ENCODE results near the gene PDE10A.

PDE10A gene

GRCh38 chr6:165662749-165663376, at the start of gene PDE10A:
PDE10A (minus strand) TSS chr6:165663241; CDS start chr6:165662811, 430 bp downstream.
- DNase-seq: no peak

DNA sequence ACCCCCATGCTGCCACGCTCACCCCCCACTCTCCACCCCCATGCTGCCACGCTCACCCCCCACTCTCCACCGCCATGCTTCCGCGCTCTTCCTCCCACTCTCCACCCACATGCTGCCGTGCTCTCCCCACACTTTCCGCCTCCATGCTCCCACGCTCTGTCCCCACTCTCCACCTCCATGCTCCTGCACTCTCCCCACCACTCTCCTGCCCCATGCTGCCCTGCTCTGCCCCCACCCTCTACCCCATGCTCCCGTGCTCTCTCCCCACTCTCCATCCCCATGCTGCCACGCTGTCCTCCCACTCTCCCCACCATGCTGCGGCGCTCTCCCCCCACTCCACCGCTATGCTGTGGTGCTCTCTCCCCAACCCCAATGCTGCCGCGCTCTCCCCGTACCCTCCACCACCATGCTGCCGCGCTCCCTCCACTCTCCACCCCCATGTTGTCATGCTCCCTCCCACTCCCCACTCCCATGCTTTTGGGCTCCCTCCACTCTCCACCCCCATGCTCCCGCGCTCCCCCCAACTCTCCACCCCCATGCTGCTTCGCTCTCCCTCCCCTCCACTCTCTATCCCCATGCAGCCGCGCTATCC, 46.0 kb upstream of the PDE10A start:
- no peak for DNase-seq

DNA sequence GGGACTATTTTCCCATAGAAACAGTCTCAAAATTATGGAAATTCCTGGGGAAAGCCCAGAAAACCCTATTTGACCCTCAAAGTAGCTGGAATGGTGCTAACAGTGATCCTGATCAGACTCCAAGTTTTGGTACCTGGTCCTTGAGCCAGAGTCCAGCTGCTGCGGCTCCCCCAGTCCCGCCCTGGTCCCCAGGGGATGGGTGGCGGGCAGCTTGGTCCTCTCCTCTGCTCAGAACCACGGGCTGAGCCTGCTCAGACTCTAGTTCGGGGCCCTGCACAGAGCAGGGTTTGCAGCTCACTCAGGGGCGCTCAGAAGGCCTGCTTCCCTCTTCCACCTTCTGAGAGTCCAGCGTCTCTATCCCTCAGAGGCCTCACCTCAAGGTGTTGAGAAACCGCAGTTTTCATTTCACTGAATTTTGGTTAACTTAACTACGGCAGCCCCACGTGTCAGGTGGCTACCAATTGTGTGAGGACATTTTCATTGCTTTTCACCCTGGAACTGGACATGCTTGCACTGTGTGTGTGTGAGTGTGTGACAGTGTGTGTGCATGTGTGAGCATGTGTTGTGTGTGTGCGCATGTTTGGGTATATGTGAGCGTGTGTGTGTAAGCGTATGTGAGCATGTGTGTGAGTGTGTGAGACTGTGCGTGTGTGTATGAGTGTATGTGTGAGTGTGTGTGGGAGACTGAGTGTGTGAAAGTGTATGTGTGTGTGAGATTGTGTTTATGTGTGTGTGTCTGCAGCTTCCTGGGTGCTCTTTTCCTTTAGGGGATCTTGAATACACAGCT, 44.2 kb upstream of the PDE10A start:
- DNase-seq: no peak

DNA sequence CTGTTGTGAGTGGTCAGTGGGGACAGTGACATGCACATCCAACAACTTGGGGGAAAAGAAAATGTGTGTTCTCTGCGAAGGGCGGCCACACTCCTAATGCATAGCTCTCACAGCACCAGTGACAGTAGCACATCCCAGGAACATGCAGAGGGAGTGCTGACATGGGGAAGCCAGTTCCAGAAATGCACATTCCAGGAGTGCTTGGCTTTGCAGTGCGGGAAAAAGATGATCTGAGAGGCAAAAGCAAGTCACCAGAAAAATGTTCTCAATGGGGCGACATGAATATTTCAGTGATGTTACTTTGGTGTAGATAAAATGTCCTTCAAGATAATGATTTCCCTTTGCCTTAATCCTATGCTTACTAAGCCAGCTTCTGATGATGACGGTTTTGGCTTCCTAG, 42.9 kb upstream of the PDE10A start:
- DNase-seq: no peak

DNA sequence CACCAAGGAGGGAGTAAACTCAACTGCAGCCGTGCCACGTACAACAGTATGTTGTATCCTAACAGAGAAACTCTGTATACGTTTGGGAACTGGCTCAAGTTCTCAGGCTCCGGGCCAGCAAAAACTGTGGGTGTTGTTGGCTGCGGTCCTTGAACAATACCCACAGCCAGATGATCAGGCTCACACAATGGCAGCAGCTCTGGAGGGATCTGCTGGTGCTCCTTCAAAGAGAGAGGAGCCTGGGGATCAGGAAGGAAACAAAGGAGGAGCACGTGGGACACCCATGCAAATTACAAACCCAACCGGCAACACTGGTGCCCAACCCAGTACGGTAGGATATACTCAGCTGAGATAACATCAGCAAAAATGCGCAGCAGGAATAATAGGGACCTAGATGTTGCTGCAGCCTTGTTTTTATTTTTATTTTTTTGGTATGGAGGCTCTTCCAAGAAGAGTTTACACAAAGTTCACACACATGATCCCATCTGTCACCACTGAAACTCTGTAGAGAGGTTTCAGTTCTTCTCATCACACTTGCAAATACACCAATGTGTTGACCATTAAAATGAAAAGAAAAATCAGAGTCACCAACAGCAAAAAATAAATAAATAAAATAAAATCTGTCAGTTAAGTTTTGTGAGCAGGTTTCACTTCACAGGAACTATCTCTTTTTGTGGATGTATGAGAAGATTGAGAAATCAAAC, 41.2 kb upstream of the PDE10A start:
- no peak for DNase-seq

- no peak for DNase-seq
Observed at GRCh38 chr6:165702669-165703068, 39.6 kb upstream of the PDE10A start.

GRCh38 chr6:165701564-165702354, 38.7 kb upstream of the PDE10A start:
- no peak for DNase-seq

- no peak for DNase-seq
Observed at GRCh38 chr6:165701005-165701404, 38.0 kb upstream of the PDE10A start.

DNA sequence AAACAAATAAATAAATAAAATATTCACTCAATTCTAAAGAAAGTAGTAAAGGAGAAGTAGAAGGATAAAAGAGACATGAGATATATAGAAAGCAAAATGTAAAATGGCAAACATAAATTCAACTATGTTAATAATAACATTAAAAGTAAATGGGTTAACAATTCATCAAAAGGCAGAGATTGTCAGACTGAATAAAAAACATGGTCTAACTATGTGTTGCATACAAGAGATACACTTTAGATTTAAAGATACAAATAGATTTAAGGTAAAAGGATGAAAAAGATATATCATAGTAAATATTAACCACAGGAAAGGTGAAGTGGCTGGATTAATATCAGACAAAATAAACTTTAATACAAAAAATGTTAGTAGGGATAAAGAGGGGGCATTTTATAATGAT, 35.8 kb upstream of the PDE10A start:
- no peak for DNase-seq

DNA sequence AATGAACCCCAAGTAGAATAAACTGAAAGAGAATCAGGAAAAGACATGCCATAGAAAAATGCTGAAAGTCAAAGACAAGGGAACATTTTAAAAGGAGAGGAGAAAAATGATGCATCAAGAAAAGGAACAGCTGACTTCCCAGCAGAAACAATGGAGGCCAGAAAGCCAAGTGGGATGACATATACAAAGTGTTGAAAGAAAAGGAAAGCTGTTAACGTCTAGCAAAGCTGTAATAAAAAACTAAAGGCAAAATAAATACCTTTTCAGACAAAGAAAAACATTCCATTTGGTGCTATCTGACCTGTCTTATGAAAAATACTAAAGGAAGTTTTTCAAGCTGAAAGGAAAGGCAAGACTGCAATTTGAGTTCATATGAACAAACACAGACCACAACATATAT, 34.1 kb upstream of the PDE10A start:
- DNase-seq: no peak

DNA sequence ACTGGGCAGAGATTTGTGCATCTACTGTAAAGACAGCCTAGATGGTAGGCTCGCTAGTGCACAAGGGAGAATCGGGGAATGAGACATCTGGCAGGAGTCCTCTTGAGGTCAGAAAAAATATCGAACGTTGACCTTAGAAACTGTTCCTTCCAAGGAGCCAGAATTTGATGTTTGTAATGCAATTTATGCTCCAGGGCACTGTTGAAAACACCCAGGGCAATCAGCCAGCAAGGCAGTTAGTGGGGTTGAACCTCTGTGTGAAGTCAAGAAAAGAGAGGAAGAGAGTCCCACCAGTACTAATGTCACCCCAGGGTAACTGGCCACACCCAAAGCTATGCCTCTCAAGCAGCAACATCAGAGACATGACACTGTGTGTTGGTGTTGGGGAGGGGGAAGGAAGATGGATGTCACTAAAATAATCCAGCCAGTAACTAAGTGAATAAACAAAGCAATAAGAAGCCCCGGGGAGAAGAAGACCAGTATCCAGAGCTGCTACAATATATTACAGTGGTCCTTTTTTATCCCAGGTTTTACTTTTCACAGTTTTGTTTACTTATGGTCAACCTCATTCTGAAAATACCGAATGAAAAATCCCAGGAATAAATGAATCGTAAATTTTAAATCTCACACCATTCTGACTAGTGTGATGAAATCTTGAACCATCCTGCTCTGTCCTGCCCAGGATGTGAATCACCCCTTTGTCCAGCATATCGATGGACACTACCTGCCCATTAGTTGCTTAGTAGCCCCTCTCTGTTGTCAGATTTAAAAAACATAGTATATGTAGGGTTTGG, 32.9 kb upstream of the PDE10A start:
- DNase-seq: no peak

GRCh38 chr6:165694296-165694695, 31.3 kb upstream of the PDE10A start:
- DNase-seq: no peak

DNA sequence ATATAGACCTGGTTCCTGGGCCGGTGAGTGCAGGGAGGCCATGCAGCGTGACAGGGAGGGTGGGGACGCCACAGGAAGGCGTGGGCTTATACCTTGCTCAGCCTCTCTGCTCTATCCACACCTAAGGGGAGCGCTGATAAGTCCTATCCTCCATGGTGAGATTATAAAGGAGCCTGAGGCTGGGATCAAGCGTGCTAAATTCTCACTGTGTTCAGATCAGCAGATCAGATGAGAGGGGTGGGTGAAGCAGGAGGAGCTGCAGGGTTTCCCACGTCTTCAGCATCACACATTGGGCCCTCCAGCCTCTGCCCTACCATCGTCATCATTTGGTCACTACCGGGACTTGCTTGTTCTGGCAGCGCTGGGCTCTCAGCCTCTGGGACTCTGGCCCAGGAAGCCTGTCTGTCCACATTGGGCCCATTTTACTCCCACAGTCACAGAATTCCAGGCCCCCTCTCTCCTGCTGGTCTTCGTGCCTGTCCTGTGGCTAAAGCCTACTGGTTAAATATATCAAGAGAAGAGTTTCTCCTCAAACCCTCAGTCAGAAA, 29.1 kb upstream of the PDE10A start:
- DNase-seq: no peak

- DNase-seq: no peak
Observed at GRCh38 chr6:165689699-165690098, 26.7 kb upstream of the PDE10A start.

GRCh38 chr6:165686596-165687365, 23.7 kb upstream of the PDE10A start:
- DNase-seq: no peak

GRCh38 chr6:165685302-165685701, 22.3 kb upstream of the PDE10A start:
- DNase-seq: no peak

DNA sequence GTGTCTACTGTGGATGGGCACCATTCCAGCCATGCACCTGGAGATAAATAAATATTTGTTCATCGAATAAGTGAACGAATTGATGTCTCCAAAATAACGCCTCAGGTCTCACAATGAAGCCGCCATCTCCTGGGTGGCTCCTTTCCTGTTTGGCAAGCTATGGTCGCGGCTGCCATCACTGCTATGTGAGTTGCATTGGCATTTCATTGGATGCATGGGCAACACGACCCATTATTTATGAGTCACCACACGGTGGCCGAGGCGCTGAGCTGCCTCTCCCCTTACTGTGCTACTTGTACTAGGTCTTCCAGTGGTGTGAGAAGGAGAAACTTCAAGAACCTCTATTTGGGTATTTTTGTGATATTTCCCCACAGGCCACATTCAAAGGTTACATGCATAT, 21.3 kb upstream of the PDE10A start:
- no peak for DNase-seq

DNA sequence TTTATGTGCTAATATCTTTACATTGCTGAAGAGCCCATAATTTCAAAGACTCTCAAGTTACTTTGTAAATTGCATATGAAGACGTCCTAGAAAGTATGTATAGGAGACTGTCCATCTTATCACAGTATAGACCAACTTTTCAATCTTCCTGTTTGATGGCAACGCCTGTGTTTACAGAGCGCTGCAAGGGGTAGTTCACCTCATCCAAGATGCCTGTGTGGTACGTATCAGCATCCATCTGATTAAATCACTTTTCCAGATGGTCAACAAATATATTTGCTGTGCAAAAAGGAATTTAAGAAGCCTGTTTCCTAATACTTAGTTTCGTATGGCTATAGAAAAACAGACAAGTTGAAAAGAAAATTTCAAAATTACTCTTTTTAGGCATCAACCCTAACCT, 17.9 kb upstream of the PDE10A start:
- DNase-seq: no peak

DNA sequence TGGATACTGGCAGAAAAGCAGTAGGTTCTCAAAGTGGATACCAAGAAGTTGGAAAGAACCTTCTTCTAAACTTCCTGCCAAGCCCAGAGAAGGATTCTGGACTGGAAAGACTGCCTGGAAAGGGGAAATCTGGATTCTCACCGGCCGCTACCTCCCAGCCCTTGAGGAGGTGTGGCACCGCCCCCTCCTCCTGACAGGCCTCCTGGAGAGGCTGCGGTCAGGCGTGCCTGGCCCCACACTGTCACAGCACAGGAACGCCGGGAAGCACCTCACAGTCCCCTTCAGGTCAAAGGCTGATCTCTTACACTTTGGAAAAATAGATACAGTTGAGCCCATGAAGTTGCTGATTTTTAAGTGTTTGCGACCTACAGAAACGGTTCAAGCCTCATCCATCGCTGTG, 16.3 kb upstream of the PDE10A start:
- DNase-seq: no peak

- DNase-seq: no peak
Observed at GRCh38 chr6:165678904-165679303, 15.9 kb upstream of the PDE10A start.

- no peak for DNase-seq
Observed at GRCh38 chr6:165678429-165678828, 15.4 kb upstream of the PDE10A start.
